HUES6 (cell line): Measurements from ENCODE around the gene CSAG2.
"Not testable (repeated sequence)": the region's sequence is repeated elsewhere in the genome, so short reads cannot be mapped to it uniquely, and the experiment has no call there.

Source experiments
- H3K27ac ChIP-seq: 2 replicates; pipeline ENCODE4 v1.7.0; 2013; ENCODE audit warnings: low read depth, mild to moderate bottlenecking, low read length, inconsistent platforms
- H3K27me3 ChIP-seq: 2 replicates; pipeline ENCODE4 v1.6.1; 2013; ENCODE audit warnings: low read length; ENCODE audit not compliant: control insufficient read depth, insufficient read depth
- H3K36me3 ChIP-seq: 2 replicates; pipeline ENCODE4 v1.6.1; 2013; ENCODE audit warnings: low read length; ENCODE audit not compliant: control insufficient read depth, insufficient read depth
- H3K4me1 ChIP-seq: 2 replicates; pipeline ENCODE4 v1.6.1; 2013; ENCODE audit warnings: low read length; ENCODE audit not compliant: control insufficient read depth, insufficient read depth
- H3K4me3 ChIP-seq: 2 replicates; pipeline ENCODE4 v1.5.1; 2013; ENCODE audit warnings: low read depth, low read length
- H3K9ac ChIP-seq: one replicate; pipeline ENCODE4 v1.6.1; 2013; ENCODE audit warnings: mild to moderate bottlenecking, low read length
- H3K9me3 ChIP-seq: 2 replicates; pipeline ENCODE4 v1.6.1; 2013; ENCODE audit warnings: low read depth, low read length; ENCODE audit not compliant: control insufficient read depth, insufficient read depth

Gene CSAG2

DNA sequence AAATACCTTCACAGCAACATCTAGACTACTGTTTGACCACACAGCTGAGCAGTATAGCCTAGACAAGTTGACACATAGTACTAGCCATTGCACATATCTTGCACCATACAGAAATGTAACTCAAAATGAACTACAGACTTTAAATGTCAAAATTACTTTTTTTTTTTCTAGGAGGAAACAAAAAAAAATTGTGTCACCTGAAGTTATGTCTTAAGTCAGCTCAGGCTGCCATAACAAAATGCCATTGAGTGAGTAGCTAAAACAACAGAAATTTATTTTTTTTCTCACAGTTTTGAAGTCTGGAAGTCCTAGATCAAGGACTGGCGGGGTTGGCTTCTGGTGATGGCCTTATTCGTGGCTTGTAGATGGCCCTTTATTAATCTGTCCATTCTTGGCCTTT is at the start of gene CSAG2:
CSAG2 (minus strand) TSS at position 101 of the 400 bp plus-strand sequence. CDS start 161 bp downstream, outside the sequence.
- not testable (repeated sequence) for H3K4me1 ChIP-seq, H3K4me3 ChIP-seq, H3K27me3 ChIP-seq, H3K9ac ChIP-seq, H3K9me3 ChIP-seq, H3K36me3 ChIP-seq, H3K27ac ChIP-seq

GRCh38 chrX:152754871-152755270 is 45.8 kb upstream of the CSAG2 start:
- not testable (repeated sequence) for H3K9me3 ChIP-seq, H3K4me1 ChIP-seq, H3K36me3 ChIP-seq, H3K9ac ChIP-seq, H3K4me3 ChIP-seq, H3K27ac ChIP-seq, H3K27me3 ChIP-seq

DNA sequence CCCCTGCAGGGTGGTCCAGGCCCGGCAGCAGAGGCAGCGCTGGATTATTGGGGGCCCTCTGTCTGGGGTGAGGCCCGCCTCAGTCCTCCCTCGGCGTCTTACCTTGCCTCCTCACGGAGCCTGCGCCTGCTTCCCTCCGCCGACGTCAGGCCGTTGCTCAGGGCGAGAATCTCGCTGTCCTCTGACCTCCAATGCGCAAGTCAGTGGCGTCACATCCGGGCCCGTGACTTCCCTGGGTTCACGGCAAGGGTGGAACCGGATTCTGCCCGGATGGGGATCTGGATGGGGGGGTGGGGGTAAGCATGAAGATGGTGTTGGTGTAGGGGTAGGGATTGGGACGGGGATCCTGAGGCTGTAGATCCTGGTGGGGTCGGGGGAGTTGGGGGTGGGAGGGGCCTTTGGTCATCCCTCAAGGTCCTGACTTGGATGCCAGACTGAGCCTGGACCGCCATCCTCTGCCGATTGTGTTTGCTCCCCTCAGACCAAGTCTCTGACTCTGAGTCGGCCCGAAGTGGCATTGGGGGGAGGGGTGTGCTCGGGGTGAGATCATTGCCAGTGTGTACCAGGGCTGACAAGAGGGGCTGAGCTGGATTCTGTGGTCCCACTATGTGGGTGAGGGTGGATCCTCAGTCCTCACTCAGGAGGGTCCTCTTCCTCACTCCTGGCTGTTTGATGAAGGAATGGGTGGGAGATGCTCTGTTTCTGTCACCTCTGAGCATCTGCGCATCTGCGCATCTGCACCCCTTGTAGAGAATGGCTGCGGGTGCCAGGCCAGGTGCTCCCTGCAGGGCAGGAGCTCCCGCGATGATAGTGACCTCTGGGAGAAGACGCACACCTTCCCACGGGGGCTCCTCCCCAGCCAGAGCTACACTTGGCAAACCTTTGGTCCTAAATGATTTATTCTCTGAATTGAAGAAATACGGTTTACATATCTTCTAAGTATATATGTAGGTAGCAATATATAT is 44.9 kb upstream of the CSAG2 start, which contains the start of gene MAGEA2:
MAGEA2 (minus strand) TSS at position 157 of the 965 bp plus-strand sequence. CDS start 2,479 bp downstream, outside the sequence.
- not testable (repeated sequence) for H3K27me3 ChIP-seq, H3K9ac ChIP-seq, H3K27ac ChIP-seq, H3K36me3 ChIP-seq, H3K4me1 ChIP-seq, H3K4me3 ChIP-seq, H3K9me3 ChIP-seq

DNA sequence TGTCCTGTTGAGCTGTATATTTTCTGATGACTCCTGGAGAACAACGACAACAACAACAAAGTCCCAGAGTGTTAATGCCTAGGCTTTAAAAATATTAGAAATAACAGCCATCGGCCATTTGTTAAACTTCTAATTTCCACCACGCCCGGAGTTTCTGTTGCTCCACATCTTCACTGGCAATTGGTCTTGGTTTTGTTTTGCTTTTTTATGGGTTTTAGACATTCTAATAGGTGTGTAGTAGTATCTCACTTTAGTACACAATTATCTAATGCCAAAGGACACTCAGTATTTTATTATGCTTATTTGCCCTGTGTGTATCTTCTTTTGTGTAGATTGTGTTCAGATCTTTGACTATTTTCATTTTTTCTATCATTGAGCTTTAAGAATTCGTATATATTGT is 29.5 kb upstream of the CSAG2 start:
- no peaks in the 10 kb centered on the region for H3K27me3 ChIP-seq
- H3K27ac ChIP-seq: no peak overlapping the region
- no peak overlapping the region for H3K9ac ChIP-seq
- H3K4me3 ChIP-seq: no peak overlapping the region
- H3K4me1 ChIP-seq: no peaks in the 10 kb centered on the region
- H3K36me3 ChIP-seq: no peaks in the 10 kb centered on the region
- H3K9me3 ChIP-seq: peaks cover 13% of the 10 kb centered on the region; the same call in 1 of the 2 replicates

DNA sequence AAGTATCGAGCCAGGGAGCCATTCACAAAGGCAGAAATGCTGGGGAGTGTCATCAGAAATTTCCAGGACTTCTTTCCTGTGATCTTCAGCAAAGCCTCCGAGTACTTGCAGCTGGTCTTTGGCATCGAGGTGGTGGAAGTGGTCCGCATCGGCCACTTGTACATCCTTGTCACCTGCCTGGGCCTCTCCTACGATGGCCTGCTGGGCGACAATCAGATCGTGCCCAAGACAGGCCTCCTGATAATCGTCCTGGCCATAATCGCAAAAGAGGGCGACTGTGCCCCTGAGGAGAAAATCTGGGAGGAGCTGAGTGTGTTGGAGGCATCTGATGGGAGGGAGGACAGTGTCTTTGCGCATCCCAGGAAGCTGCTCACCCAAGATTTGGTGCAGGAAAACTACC is 27.5 kb upstream of the CSAG2 start:
- H3K27me3 ChIP-seq, H3K27ac ChIP-seq, H3K4me3 ChIP-seq, H3K9ac ChIP-seq, H3K36me3 ChIP-seq, H3K4me1 ChIP-seq: not testable (repeated sequence)
- peaks cover 12% of the 10 kb centered on the region; the same call in 1 of the 2 replicates for H3K9me3 ChIP-seq

- Histone ChIP-seq H3K4me3 (no peak overlapping the region), H3K27me3 (no peaks in the 10 kb centered on the region), H3K9ac (no peak overlapping the region), H3K36me3 (no peaks in the 10 kb centered on the region), H3K4me1 (no peaks in the 10 kb centered on the region), H3K9me3 (peaks cover 12% of the 10 kb centered on the region; the same call in 1 of the 2 replicates), H3K27ac (no peak overlapping the region)
Observed at GRCh38 chrX:152735860-152736511, 26.9 kb upstream of the CSAG2 start.

- no peaks in the 10 kb centered on the region for H3K4me1 ChIP-seq
- peaks cover 12% of the 10 kb centered on the region; the same call in 1 of the 2 replicates for H3K9me3 ChIP-seq
- H3K9ac ChIP-seq: no peak overlapping the region
- no peak overlapping the region for H3K27ac ChIP-seq
- no peak overlapping the region for H3K4me3 ChIP-seq
- no peaks in the 10 kb centered on the region for H3K27me3 ChIP-seq
- no peaks in the 10 kb centered on the region for H3K36me3 ChIP-seq
Observed at GRCh38 chrX:152735101-152735500, 26.0 kb upstream of the CSAG2 start.

DNA sequence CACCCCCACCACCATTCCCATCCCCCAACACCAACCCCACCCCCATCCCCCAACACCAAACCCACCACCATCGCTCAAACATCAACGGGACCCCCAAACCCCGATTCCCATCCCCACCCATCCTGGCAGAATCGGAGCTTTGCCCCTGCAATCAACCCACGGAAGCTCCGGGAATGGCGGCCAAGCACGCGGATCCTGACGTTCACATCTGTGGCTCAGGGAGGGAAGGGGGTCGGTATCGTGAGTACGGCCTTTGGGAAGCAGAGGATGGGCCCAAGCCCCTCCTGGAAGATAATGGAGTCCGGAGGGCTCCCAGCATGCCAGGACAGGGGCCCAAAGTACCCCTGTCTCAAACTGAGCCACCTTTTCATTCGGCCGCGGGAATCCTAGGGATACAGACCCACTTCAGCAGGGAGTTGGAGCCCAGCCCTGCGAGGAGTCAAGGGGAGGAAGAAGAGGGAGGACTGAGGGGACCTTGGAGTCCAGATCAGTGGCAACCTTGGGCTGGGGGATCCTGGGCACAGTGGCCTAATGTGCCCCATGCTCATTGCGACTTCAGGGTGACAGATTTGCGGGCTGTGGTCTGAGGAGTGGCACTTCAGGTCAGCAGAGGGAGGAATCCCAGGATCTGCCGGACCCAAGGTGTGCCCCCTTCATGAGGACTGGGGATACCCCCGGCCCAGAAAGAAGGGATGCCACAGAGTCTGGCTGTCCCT is 25.2 kb upstream of the CSAG2 start:
- peaks cover 12% of the 10 kb centered on the region; the same call in 1 of the 2 replicates for H3K9me3 ChIP-seq
- not testable (repeated sequence) for H3K4me3 ChIP-seq, H3K36me3 ChIP-seq, H3K9ac ChIP-seq, H3K27ac ChIP-seq, H3K27me3 ChIP-seq, H3K4me1 ChIP-seq

DNA sequence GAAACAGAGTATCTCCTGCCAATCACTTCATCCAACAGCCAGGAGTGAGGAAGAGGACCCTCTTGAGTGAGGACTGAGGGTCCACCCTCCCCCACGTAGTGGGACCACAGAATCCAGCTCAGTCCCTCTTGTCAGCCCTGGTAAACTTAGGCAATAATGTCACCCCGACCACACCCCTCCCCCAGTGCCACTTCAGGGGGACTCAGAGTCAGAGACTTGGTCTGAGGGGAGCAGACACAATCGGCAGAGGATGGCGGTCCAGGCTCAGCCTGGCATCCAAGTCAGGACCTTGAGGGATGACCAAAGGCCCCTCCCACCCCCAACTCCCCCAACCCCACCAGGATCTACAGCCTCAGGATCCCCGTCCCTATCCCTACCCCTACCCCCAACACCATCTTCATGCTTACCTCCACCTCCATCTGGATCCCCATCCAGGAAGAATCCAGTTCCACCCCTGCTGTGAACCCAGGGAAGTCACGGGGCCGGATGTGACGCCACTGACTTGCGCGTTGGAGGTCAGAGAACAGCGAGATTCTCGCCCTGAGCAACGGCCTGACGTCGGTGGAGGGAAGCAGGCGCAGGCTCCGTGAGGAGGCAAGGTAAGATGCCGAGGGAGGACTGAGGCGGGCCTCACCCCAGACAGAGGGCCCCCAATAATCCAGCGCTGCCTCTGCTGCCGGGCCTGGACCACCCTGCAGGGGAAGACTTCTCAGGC is 24.3 kb upstream of the CSAG2 start, which contains the start of the genes CSAG1 and MAGEA12:
CSAG1 (minus strand) TSS at position 461 of the 715 bp plus-strand sequence. CDS start 1,261 bp downstream, outside the sequence.
MAGEA12 (plus strand) TSS at position 497 of the 715 bp plus-strand sequence. CDS start 2,405 bp downstream, outside the sequence.
- no peak within 1 kb of the TSS for H3K4me3 ChIP-seq
- no peaks in the 10 kb centered on the region for H3K36me3 ChIP-seq
- no peak within 1 kb of the TSS for H3K9ac ChIP-seq
- H3K4me1 ChIP-seq: no peaks in the 10 kb centered on the region
- peaks cover 12% of the 10 kb centered on the region; the same call in 1 of the 2 replicates for H3K9me3 ChIP-seq
- H3K27ac ChIP-seq: no peak within 1 kb of the TSS
- H3K27me3 ChIP-seq: no peaks in the 10 kb centered on the region

- Histone ChIP-seq H3K27me3 (no peaks in the 10 kb centered on the region), H3K27ac (no peak overlapping the region), H3K36me3 (no peaks in the 10 kb centered on the region)
Observed at GRCh38 chrX:152725409-152725808, 16.3 kb upstream of the CSAG2 start.

More at GRCh38 chrX:152725409-152725808, 16.3 kb upstream of the CSAG2 start:
- Histone ChIP-seq H3K9me3 (peaks cover 7% of the 10 kb centered on the region; the same call in 1 of the 2 replicates), H3K9ac (no peak overlapping the region), H3K4me1 (no peaks in the 10 kb centered on the region), H3K4me3 (no peak overlapping the region)
